ENCODE data around the gene GPATCH8.
A peak's percentile ranks its signal among the peaks of the same experiment; 100 is the strongest.
"Not testable (repeated sequence)": the region's sequence is repeated elsewhere in the genome, so short reads cannot be mapped to it uniquely, and the experiment has no call there.

Gene GPATCH8

DNA sequence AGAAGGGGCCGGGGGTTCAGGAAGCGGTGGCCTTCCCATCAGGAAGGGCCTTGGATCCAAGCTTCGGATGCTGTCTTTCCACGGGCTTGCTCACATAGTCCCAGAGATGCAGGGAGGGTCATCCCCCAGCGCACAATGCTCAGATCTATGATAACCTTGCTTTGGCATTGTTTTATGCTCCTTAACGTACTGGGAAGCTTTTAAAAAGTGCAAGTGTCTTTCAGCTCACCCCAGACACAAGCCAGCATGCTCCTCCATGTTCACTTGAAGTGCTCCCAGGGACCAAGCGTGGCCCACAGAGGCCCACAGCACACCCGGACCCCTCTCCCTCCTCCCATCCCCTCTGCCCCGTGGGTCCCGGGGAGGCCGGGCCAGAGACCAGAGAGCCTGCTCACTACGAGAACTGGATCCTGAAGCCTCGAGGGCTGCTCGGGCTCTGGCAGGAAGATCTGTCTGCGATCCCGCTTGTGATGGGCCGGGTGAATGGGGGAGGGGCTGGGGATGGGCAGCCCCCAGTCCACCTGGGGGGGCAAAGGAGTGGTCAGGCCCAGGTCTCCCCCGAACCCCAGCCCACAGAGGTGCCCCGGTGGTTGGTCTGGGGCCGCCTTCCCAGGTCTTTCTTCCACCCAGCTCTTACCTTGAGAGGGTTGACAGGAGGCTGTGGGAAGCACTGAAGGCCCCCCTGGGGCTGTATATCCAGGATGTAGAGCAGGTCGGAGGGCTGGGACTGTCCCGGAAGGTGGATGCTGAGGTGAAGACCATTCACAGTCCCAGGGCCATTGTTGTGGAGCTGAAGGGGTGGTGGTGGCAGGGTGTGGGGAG, 127.8 kb downstream of the GPATCH8 start:
- DNase-seq (ENCODE audit: low read depth in 2 of 2), result no peak

DNA sequence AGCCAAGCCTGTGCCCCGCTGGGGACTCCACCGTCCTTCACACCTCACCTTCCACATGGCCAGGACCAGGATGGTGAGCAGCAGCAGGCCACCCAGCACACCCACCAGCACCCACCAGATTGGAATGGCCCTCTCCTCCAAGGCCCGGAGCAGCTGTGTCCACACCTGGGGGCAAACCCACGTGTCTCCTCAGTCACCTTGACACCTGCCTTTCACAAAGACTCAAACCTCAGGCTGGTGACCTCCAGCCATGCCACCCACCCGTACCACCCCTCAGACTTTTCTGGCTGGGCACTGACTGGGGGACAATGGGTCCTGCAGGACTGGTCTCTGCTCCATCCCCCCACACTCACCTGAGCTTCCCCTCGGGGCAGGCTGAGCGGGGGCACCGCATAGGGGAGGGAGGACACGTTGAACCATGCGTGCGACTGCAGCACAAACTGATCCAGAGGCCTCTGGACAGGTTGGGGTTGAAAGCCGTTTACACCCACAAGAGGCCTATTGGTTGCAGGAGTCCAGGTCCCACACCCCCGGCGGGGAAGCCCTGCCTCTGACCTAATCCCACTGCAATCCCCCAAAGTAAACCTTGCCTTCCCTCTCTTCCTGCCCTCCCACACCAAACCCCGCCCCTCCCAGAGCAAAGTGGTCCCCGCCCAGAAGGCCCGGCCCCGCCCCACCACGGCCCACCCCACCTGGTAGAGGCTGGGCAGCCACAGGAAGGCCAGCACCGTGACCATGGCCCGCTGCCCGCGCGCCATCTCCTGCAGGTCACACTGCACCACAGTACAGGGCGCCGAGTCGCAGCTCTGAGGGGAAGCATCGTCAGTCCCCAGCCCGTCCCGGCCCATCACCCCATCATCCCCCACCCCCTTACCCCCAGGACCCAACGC, 128.7 kb downstream of the GPATCH8 start:
- no peak for DNase-seq (ENCODE audit: low read depth in 2 of 2)

GRCh38 chr17:44372036-44372435, 131.2 kb downstream of the GPATCH8 start:
- no peak for DNase-seq (ENCODE audit: low read depth in 2 of 2)

DNA sequence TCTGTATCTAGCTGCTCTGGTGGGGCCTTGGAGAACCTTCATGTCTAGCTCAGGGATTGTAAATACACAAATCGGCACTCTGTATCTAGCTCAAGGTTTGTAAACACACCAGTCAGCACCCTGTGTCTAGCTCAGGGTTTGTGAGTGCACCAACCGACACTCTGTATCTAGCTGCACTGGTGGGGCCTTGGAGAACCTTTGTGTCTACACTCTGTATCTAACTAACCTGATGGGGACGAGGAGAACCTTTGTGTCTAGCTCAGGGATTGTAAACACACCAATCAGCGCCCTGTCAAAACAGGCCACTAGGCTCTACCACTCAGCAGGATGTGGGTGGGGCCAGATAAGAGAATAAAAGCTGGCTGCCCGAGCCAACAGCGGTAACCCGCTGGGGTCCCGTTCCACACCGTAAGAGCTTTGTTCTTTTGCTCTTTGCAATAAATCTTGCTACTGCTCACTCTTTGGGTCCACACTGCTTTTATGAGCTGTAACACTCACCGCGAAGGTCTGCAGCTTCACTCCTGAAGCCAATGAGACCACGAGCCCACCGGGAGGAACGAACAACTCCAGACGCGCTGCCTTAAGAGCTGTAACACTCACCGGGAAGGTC, 133.7 kb downstream of the GPATCH8 start:
- not testable (repeated sequence) for DNase-seq (ENCODE audit: low read depth in 2 of 2)

- DNase-seq (ENCODE audit: low read depth in 2 of 2), result not testable (repeated sequence)
These were observed 134.6 kb downstream of the GPATCH8 start for GRCh38 chr17:44368391-44369243.

DNA sequence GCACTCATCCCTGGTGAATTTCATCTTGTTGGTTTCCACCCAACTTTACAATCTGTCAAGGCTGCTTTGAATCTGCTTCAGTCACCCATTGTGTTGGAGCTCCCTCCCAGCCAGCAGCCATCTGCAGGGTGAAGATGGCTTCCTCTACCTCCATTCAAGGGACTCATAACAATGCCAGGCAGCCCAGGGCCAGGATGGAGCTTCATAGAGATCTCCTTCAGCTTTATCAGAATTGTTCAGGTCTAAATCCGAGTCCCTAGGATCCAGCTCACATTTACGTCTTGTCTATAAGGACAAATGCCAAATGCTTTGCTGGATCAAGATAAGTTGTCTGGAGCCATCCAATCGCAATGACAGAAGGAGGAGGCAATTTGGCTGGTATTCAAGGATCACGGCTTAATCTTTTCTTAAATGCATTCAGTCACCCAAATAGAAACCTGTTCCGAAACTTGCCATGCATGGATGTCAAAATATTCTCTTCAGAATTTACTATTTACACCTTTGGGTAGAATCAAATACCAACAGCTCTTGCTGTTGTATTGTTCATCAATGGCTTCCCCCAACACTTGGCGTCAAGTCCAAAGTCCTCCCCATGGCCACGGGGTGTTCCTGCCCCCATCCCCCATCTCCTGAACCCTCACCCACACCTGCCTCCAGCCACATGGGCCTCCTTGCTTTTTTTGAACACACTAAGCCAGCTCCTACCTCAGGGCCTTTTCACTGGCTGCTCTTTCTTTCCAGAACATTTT, 135.8 kb downstream of the GPATCH8 start:
- DNase-seq (ENCODE audit: low read depth in 2 of 2), result no peak

- not testable (repeated sequence) for DNase-seq (ENCODE audit: low read depth in 2 of 2)
These were observed 138.2 kb downstream of the GPATCH8 start for GRCh38 chr17:44365051-44365450.

DNA sequence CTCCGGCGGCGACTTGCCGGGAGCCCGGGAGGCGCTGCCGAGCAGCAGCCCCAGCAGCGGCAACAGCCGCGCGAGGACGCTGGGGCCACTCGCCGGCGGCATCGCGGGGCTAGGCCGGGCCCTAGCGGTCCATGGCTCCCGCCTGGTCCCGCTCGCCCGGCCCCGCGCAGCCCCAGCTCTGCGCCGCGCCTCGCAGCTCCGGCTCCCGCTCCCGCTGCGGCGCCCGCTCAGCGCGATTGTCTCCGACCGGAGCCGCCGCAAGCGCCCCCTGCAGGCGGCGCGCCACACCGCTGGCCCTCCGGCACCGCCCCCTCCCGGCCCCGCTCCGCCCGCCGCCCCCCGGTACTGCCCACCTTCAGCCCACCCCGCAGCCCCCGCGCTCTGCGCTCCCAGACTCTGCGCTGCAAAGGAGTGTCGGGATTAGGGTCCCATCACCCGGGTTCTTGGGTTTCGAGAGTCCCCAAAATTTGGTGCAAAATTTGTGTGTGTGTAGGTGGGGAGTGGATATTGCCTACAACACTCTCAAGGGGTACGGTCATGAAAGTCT, 139.5 kb downstream of the GPATCH8 start, which contains the start of gene FAM171A2:
TSS of gene FAM171A2 (minus strand) at position 241 of the 547 bp plus-strand sequence. CDS start at position 102, 139 bp downstream.
- peak in 1 of 2 experiments; percentile 48 for DNase-seq (ENCODE audit: low read depth in 2 of 2)

- no peak for DNase-seq (ENCODE audit: low read depth in 2 of 2)
These were observed 140.1 kb downstream of the GPATCH8 start for GRCh38 chr17:44362949-44363612.

DNA sequence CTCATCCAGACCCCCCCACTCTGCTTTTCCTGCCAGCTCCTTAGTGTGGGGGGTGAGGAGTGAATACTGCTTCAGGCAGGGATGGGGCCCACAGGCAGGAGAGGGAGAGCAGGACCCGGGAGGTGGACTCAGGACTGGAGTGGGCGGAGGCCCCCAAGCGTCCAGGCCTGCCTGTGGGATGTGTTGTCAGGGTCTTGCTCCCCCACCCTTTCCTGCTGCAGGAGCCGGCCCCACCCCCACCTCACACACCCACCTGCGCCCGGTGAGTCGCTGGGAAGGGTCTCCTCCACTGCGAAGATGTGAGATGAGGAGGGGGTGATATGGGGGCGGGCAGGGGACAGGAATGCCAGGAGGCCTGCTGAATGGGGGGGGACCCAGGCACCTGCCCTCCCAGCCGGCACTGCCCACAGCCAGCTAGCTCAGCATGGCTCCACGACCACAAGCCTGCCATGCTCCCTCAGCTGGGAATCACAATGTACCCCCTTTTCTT, 140.7 kb downstream of the GPATCH8 start:
- DNase-seq (ENCODE audit: low read depth in 2 of 2), result no peak

GRCh38 chr17:44361292-44362260, 141.6 kb downstream of the GPATCH8 start:
- DNase-seq (ENCODE audit: low read depth in 2 of 2), result no peak

DNA sequence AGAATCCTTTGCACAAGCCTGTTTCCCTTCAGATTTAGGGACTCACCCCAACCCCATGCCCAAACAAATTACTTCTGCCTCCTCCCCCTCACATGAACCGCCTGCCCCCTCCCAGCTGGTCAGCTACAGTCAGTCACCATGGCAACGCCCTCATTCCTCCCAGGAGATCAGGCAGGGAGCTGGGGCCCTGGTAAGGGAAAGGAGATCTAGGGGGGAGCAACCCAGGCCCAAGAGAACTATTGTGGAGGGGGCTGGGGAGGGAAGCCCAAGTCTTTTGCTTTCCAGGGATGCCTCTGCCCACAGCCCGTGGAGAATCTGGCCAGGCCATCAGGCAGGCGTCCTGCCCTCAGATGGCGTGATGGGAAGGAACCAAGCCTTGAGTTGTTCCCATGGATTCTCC, 142.4 kb downstream of the GPATCH8 start:
- no peak for DNase-seq (ENCODE audit: low read depth in 2 of 2)

DNA sequence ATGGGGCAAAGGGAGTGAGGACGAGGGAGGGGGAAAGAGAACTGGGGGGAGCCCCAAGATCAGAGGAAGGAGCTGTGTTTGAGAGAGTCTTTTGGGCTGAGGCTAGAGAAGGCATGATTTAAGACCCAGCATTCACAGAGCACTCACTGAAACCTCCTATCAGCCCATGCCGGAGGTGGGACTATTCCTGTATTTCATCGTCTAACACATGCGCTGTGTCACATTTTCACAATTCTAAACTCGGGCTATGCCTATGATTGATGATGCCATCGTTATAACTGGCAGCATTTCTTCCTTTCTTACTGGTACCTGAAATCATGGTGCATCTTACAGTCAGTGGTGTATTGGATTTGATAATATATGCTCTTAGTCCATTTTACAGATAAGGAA, 143.1 kb downstream of the GPATCH8 start:
- no peak for DNase-seq (ENCODE audit: low read depth in 2 of 2)

DNA sequence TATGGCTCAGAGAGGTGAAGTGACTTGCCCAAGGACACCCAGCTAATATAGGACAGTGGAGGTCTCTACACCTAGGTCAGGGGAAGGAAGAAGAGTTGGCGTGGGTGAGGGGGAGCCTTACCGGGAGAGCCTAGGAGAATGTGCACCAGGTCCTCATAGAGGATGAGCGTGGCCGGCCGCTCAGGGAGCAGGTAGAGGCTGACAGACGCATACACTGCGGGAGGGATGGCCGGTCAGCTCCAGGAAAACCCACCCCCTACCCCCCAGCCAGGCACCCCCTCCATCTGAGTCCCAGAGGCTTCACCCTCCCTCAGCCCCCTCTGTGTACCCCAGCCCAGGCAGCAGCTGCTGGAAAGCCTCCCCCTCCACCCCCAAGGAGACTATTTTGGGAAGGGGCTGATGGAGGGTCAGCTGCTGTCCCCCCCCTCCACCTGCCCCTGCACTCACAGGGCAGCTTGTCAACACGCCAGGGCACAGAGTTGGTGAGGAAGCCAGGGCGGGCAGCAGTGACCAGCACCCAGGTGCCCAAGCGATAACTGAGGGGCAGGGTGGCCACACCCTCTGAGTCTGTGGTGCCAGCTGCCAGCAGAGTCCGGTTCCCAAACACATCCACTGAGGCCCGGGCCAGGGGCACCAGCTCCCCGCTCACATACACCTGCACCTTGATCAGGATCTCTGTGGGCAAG, 143.6 kb downstream of the GPATCH8 start:
- DNase-seq (ENCODE audit: low read depth in 2 of 2), result no peak

DNA sequence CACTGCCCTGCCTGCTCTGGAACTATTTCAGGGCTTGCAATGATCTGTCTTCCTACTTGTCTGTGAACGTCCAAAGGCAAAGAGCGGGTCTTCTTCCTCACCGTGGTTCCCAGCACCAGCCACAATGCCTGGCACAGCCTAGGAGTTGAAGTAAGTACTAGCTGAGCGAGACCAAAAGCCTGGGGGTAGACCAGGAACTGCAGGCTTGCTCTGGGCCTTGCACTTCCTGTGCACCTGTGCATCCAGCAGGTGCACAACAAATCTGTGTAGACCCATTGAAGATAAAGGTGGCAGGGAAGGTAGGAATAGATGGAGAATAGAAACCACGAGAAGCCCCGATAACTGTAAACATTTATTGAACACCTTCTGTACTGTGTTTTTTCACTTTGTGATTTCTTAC, 144.2 kb downstream of the GPATCH8 start:
- no peak for DNase-seq (ENCODE audit: low read depth in 2 of 2)

- DNase-seq (ENCODE audit: low read depth in 2 of 2), result no peak
These were observed 145.1 kb downstream of the GPATCH8 start for GRCh38 chr17:44358066-44358465.

DNA sequence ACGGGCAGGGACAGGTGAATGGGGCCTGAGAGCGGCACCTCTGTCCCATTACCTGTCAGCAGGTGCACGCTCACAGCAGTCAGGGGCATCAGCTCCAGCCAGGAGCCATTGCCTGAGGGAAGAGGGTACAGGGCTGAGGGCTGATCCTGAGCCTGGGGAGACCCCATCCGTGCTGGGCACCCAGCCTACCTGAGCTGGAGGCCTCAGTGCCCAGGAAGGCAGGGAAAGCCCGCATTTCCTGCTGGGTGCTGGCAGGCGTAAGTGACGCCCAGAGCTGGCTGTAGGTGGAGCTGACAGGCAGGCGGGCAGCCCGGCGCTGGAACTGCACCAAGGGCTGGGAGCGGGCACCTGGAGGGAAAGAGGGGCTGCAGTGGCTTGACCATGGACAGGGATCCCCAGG, 147.0 kb downstream of the GPATCH8 start:
- DNase-seq (ENCODE audit: low read depth in 2 of 2), result no peak

DNA sequence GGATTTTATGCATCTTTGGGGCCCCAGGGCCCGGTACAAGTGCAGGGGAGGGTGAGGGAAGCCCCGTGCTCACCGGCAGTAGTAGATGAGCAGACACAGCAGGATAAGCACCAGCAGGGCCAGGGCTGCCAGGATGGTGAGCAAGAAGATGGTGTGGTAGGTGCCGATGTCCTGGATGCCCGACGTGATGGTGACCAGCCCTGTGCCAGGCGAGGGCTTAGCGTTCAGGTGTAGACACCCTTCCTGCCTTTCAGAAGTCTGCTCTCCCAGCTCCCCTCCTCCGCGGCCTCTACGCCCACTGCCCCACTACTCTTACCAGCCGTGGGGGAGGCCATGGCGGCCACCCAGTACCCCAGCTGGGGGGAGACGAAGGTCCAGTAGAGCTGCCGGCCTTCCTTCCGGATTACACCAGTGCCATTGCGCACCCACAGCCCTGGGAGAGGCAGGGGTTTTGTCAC, 147.5 kb downstream of the GPATCH8 start:
- no peak for DNase-seq (ENCODE audit: low read depth in 2 of 2)

All from stimulated activated CD4-positive, alpha-beta T cell treated with anti-CD3 and anti-CD28 coated beads, Interleukin-12 subunit alpha, Interleukin-12 subunit beta, amount 100 ng/mL, for 24 hours (primary cell).